Suprapubic skin (tissue), 4 donors: Measurements from ENCODE around the gene DNAH17.

Experiments used
- POLR2A ChIP-seq, 2 donors: fragments of 450-650 bp; IDR thresholded peaks; one replicate each; pipeline ENCODE4 v1.6.1; 2017; ENCODE audit warnings: antibody characterized with exemption in 2 of 2, mild to moderate bottlenecking in 2 of 2, moderate library complexity in 2 of 2
- POLR2AphosphoS5 ChIP-seq, 3 donors: sonication (generic); formaldehyde crosslinking; IDR thresholded peaks; one replicate each; pipeline ENCODE4 v1.6.1; 2017; ENCODE audit warnings: antibody characterized with exemption in 3 of 3
- TF ChIP-seq, protein P1 (sequence below), 2 donors: fragments of 200-600 bp in 1 of 2; fragments of 450-650 bp in 1 of 2; sonication (generic) in 1 of 2; IDR thresholded peaks; one replicate each; pipeline ENCODE4 v1.5.1; 2016 to 2019; ENCODE audit warnings: antibody characterized with exemption in 2 of 2, mild to moderate bottlenecking in 1 of 2, moderate library complexity in 1 of 2

GRCh38 chr17:78624324-78625151 is 47.3 kb upstream of the DNAH17 start:
- TF ChIP-seq, protein P1, sequence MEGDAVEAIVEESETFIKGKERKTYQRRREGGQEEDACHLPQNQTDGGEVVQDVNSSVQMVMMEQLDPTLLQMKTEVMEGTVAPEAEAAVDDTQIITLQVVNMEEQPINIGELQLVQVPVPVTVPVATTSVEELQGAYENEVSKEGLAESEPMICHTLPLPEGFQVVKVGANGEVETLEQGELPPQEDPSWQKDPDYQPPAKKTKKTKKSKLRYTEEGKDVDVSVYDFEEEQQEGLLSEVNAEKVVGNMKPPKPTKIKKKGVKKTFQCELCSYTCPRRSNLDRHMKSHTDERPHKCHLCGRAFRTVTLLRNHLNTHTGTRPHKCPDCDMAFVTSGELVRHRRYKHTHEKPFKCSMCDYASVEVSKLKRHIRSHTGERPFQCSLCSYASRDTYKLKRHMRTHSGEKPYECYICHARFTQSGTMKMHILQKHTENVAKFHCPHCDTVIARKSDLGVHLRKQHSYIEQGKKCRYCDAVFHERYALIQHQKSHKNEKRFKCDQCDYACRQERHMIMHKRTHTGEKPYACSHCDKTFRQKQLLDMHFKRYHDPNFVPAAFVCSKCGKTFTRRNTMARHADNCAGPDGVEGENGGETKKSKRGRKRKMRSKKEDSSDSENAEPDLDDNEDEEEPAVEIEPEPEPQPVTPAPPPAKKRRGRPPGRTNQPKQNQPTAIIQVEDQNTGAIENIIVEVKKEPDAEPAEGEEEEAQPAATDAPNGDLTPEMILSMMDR (IDR thresholded peaks at IDR 0.05): no peak
- TF ChIP-seq POLR2A (IDR thresholded peaks at IDR 0.05) (no peak), POLR2AphosphoS5 (IDR thresholded peaks at IDR 0.05) (no peak)
